Tongue (tissue), 2 donors: ENCODE results near the gene UBQLN3. TPM values are rescaled to one million over a fixed set of nuclear protein-coding genes. Genes with fewer than 3 reads are reported as not detected.

Experiments used
- DNase-seq: peaks from one replicate; pipeline ENCODE4 v3.0.0-alpha.2; 2015
- total RNA-seq: library from RNA; depleted of rRNA; stranded (reverse); fragments of >200 nt; gene quantifications from one replicate; pipeline ENCODE4 v1.2.3, GENCODE V29; 2014

Gene UBQLN3
- total RNA-seq, 1 donor from 2014 or later: not detected

DNA sequence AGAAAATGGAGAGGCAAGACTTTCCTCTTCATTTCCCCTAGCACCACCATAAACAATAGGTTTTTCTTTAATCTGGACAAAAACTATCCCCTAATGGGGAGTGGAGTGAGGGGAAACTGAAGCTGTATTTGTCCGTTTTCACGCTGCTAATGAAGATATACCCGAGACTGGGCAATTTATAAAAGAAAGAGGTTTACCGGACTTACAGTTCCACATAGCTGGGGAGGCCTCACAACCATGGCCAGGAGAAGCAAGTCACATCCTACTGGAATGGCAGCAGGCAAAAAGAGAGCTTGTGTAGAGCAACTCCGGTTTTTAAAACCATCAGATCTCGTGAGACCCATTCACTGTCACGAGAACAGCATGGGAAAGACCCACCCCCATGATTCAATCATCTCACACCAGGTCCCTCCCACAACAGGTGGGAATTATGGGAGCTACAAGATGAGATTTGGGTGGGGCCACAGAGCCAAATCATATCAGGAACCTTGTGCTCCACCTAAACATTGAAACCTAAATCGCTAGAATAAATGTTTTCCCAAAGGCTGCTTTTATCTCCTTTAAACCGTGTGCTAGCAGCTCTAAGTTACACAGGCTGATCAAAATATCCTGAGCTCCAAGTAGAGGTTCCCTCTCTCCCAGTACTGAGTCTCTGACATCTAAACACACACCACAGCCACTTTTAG lies 4.3 kb downstream of the UBQLN3 start:
- no peak for DNase-seq

- no peak for DNase-seq
Measured at GRCh38 chr11:5504403-5504921, 5.3 kb downstream of the UBQLN3 start.

- no peak for DNase-seq
Measured at GRCh38 chr11:5500393-5500801, 9.4 kb downstream of the UBQLN3 start.

GRCh38 chr11:5499671-5500070 lies 10.1 kb downstream of the UBQLN3 start:
- no peak for DNase-seq

DNA sequence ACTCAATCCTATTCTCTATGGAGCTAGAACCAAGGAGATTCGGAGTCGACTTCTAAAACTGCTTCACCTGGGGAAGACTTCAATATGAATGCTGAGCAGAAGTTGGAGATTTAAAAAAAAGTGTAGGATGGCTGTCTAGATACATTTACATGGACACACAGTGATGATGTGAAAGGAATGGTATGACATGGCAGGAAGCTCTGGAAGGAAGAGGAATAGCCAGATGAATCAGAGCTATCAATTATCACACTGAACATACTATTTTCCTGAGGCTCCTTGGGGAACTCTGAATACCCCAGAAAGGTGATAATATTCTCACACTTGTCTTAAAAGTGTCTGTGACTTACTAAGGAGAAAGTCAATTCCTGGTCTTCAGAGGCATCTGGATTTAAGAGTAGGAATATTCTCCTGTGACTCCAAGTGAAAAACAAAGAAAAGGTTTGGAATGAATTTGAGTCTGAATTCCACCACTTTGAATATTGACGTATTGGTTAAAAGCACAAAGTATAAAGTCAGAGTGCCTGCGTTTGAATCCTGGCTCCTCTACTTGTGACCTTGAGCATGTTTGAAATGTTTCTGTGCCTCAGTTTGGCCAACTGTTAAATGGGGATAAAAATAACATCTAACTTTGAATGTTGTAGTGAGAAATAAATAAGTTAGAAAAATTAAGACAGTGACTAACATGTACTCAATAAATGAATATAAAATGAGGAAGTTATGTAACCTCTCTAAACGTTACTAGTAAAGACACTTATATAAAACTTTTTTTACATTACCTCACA lies 20.0 kb downstream of the UBQLN3 start:
- no peak for DNase-seq

DNA sequence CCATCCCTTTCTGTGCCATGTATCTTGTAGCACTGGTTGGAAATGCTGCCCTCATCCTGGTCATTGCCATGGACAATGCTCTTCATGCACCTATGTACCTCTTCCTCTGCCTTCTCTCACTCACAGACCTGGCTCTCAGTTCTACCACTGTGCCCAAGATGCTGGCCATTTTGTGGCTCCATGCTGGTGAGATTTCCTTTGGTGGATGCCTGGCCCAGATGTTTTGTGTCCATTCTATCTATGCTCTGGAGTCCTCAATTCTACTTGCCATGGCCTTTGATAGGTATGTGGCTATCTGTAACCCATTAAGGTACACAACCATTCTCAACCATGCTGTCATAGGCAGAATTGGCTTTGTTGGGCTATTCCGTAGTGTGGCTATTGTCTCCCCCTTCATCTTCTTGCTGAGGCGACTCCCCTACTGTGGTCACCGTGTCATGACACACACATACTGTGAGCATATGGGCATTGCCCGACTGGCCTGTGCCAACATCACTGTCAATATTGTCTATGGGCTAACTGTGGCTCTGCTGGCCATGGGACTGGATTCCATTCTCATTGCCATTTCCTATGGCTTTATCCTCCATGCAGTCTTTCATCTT lies 20.9 kb downstream of the UBQLN3 start:
- DNase-seq: no peak

- DNase-seq: no peak
Measured at GRCh38 chr11:5488385-5488784, 21.4 kb downstream of the UBQLN3 start, which contains the start of gene OR52D1. TSS of gene OR52D1 (plus strand) at chr11:5488685. CDS start at chr11:5488707, 22 bp downstream.

- no peak for DNase-seq
Measured at GRCh38 chr11:5486421-5486820, 23.3 kb downstream of the UBQLN3 start.

- DNase-seq: no peak
Measured at GRCh38 chr11:5486003-5486402, 23.8 kb downstream of the UBQLN3 start.

DNA sequence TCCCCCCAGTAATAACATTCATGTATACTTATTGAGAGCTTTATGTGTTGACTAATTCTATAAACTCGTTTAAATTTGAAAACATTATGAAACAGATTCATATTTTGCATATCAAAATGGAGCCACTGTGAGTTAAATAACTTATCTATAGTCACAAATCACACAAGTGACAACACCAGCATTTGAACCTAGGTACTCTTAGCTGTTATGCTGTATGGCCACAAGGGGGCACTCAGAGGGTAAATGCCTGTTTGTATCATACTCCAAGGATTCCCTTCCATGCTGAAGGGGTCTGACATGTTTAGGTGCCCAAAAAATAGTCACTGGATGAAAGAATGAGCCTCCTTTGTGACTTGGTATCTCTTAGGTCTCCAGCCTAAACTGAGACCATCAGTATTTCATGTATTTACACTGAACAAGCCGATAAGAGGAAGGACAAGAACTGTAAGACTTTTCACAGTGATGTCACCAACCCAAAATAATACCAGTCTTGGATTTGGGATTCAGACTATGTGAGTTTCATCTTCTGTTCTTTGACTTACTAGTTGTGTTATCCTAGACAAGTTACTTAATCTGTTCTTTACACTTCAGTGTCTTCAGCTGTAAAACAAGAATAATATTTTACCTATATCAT lies 33.5 kb downstream of the UBQLN3 start:
- DNase-seq: peak; percentile 57

GRCh38 chr11:5473921-5474320 lies 35.8 kb downstream of the UBQLN3 start:
- DNase-seq: no peak

- DNase-seq: no peak
Measured at GRCh38 chr11:5467527-5467926, 42.2 kb downstream of the UBQLN3 start.

DNA sequence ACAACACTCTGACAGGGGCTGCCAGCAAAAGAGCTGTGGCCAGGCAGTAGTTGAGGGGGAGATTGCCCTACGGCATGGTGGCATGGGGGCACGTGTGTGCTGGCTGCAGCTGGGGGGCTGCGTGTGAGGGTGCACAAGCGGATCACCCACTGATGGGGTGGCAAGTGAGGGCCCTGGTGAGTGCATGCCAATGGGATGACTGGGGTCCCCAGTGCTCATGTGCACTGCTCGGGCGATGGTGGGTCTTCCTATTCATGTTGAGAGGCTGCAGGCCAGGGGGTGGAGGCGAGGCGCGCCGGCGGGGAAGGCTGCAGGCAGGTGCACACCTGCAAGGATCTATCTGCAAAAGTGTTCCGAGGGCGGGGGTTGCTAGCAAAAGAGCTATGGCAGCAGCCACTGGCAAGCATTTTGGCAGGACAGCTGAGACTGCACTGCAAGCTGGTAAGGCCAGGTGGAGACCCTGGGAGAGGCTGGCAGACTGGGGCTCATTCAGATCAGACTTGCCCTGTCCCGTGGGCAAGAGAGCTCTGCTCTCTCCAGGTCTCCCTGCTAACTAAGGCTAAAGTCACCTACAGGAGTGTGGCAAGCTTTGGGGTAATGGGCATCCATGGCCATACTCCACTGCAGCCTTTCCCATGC lies 48.7 kb downstream of the UBQLN3 start:
- DNase-seq: no peak

Other genes with a start within 250 kb of the UBQLN3 start
- gene HBE1, start 240.0 kb downstream of the UBQLN3 start, total RNA-seq: 3.3 TPM
- gene OR51B4, start 208.0 kb downstream of the UBQLN3 start, total RNA-seq: not detected
- gene OR51B2, start 185.7 kb downstream of the UBQLN3 start, total RNA-seq: 1.0 TPM
- not detected for gene OR51B5, start 166.4 kb downstream of the UBQLN3 start, total RNA-seq
- not detected for gene OR51B6, start 158.4 kb downstream of the UBQLN3 start, total RNA-seq
- not detected for gene OR51M1, start 126.1 kb downstream of the UBQLN3 start, total RNA-seq
- gene OR51Q1, start 87.8 kb downstream of the UBQLN3 start, total RNA-seq: not detected
- not detected for gene OR51I1, start 68.4 kb downstream of the UBQLN3 start, total RNA-seq
- gene OR51I2, start 60.6 kb downstream of the UBQLN3 start, total RNA-seq: not detected
- not detected for gene OR52D1, start 21.3 kb downstream of the UBQLN3 start, total RNA-seq
- 0.10 TPM for gene UBQLNL, start 6.7 kb upstream of the UBQLN3 start, total RNA-seq
- gene OR52H1, start 38.6 kb upstream of the UBQLN3 start, total RNA-seq: not detected
- gene OR52B6, start 70.9 kb upstream of the UBQLN3 start, total RNA-seq: not detected
- gene TRIM6, start 86.7 kb upstream of the UBQLN3 start, total RNA-seq: 6.5 TPM
- 8.1 TPM for gene TRIM34, start 115.0 kb upstream of the UBQLN3 start, total RNA-seq
- 16.3 TPM for gene TRIM5, start 175.1 kb upstream of the UBQLN3 start, total RNA-seq
- gene TRIM22, start 179.8 kb upstream of the UBQLN3 start, total RNA-seq: 13.4 TPM
- 0.10 TPM for gene OR56B1, start 226.5 kb upstream of the UBQLN3 start, total RNA-seq
- not detected for gene OR52N4, start 244.3 kb upstream of the UBQLN3 start, total RNA-seq